HepG2 (cell line): ENCODE results near the gene TBL3. TPM values are rescaled to one million over a fixed set of nuclear protein-coding genes. Genes with fewer than 3 reads are reported as not detected.

Experiments used
- ATM ChIP-seq: fragments of 450-650 bp; IDR thresholded peaks from 2 replicates; pipeline ENCODE4 v1.7.1; 2017; ENCODE audit warnings: mild to moderate bottlenecking, borderline replicate concordance
- GFI1 ChIP-seq: sonication (generic); formaldehyde crosslinking; IDR thresholded peaks from 2 replicates; pipeline ENCODE4 v1.5.0; 2020; ENCODE audit warnings: missing genetic modification reagents, mild to moderate bottlenecking, borderline replicate concordance
- NR2F1 ChIP-seq, 2 experiments: fragments of 450-650 bp in 1 of 2; formaldehyde crosslinking in 1 of 2; IDR thresholded peaks; 2 replicates each; pipeline versions ENCODE4 v1.5.0 to v1.6.1; 2016 to 2020; ENCODE audit warnings: mild to moderate bottlenecking in 1 of 2, missing compliant biosample characterization in 1 of 2, missing genetic modification reagents in 1 of 2, moderate library complexity in 1 of 2
- PCBP2 ChIP-seq: fragments of 200-400 bp; formaldehyde crosslinking; optimal IDR thresholded peaks from 2 replicates; pipeline ENCODE3; 2018; ENCODE audit warnings: low read length, low read depth; ENCODE audit not compliant: poor library complexity, severe bottlenecking
- ZBTB7B ChIP-seq: sonication (generic); formaldehyde crosslinking; IDR thresholded peaks from 2 replicates; pipeline ENCODE4 v1.4.0; 2020; ENCODE audit warnings: missing genetic modification reagents
- ZNF224 ChIP-seq: sonication (generic); formaldehyde crosslinking; IDR thresholded peaks from 2 replicates; pipeline ENCODE4 v1.5.0; 2020; ENCODE audit warnings: mild to moderate bottlenecking, missing genetic modification reagents
- ZNF329 ChIP-seq: sonication (generic); formaldehyde crosslinking; IDR thresholded peaks from 2 replicates; pipeline ENCODE4 v1.9.0; 2021; ENCODE audit warnings: low read depth, mild to moderate bottlenecking, missing genetic modification reagents
- ZNF562 ChIP-seq: sonication (generic); formaldehyde crosslinking; IDR thresholded peaks from 2 replicates; pipeline ENCODE4 v1.8.0; 2022; ENCODE audit warnings: missing genetic modification reagents, borderline replicate concordance
- polyA plus RNA-seq, 8 experiments: library from polyadenylated mRNA; depleted of rRNA in 3 of 8; stranded (reverse) in 7 of 8; unstranded in 1 of 8; fragments of >200 nt; fragmentation: Illumina TruSeq in 4 of 8; extraction: Trizol in 4 of 8; gene quantifications; 2 replicates each; pipeline versions ENCODE4 v1.2.1 to v1.2.3, GENCODE V29; 2011 to 2016; ENCODE audit warnings: low read depth in 4 of 8, missing spikeins in 1 of 8, mixed read lengths in 1 of 8; ENCODE audit not compliant: insufficient read depth in 1 of 8
- total RNA-seq, 5 experiments: library from RNA; depleted of rRNA; stranded (reverse); fragments of >200 nt; fragmentation: Illumina TruSeq; extraction: Trizol; gene quantifications; 2 replicates each; pipeline ENCODE4 v1.2.3, GENCODE V29; 2016; ENCODE audit warnings: low read depth in 1 of 5
- TF ChIP-seq, protein P1 (sequence below), 2 experiments: sonication (generic) in 1 of 2; formaldehyde crosslinking in 1 of 2; IDR thresholded peaks; 2 replicates each; pipeline versions ENCODE4 v1.6.1 to v1.9.0; 2014 to 2022; ENCODE audit warnings: antibody characterized with exemption in 1 of 2, borderline replicate concordance in 1 of 2, inconsistent platforms in 1 of 2, low read depth in 1 of 2, missing genetic modification reagents in 1 of 2
- TF ChIP-seq, protein P2 (sequence below): sonication (generic); formaldehyde crosslinking; IDR thresholded peaks from 2 replicates; pipeline ENCODE4 v1.8.0; 2022; ENCODE audit warnings: mild to moderate bottlenecking, missing genetic modification reagents; ENCODE audit not compliant: insufficient replicate concordance
- TF ChIP-seq, protein P3 (sequence below): sonication (generic); formaldehyde crosslinking; IDR thresholded peaks from 2 replicates; pipeline ENCODE4 v1.9.0; 2021; ENCODE audit warnings: missing genetic modification reagents, mild to moderate bottlenecking, borderline replicate concordance
- TF ChIP-seq, protein P4 (sequence below): sonication (generic); formaldehyde crosslinking; IDR thresholded peaks from 2 replicates; pipeline ENCODE4 v1.4.0; 2020; ENCODE audit warnings: missing genetic modification reagents; ENCODE audit errors: not compliant biosample characterization
- TF ChIP-seq, protein P5 (sequence below): sonication (generic); formaldehyde crosslinking; IDR thresholded peaks from 2 replicates; pipeline ENCODE4 v1.5.1; 2020; ENCODE audit warnings: mild to moderate bottlenecking, missing genetic modification reagents

Gene TBL3
- total and polyA plus RNA-seq, 2 of the 13 experiments (the other 11 are each of a cell fraction or from before 2014, with no cell fraction given): 16.8 to 38.0 TPM

DNA sequence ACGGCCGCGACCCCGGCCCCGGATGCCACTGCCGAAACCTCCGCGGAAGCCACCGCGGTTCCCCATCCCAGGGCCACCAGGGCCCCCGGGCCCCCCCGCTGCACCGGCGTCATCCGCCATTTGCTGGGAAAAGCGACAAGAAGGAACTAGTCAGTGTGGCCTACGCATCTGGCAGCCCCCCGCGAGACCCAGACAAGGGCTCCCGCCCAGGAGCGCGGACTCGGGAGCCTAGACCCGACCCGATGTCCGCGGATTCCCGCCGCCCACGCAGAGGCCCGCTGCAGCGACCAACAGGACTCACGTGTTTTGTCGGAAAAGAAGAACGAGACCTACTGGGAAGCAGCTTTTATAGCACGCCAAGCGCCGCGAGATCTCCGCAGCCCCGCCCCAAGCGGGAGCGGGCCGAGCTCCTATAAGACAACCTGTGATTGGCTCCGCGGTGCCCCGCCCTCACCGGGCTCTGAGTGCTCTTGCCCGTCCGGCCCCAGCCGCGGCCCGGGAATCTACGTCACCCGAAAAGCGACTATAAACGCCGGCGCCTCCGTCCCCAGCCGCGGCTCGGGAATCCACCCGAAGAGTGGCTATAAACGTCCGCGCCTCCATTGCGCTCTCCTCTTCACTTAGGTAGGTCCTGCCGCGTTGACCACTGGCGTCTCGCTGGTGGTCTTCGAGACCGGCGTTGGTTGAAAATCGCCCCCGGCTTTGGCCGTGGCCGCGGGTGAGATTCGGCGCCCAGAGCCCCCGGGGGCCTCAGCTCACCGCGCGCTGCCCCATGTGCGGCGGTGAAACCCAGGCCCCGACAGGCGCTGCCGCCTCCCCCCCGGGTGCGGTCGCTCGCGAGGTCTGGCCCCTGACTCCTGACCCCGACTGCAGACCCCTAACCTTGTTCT, 7.1 kb upstream of the TBL3 start, which contains the start of gene RPS2 (continued):
- TF ChIP-seq ATM (no peak), GFI1 (CRISPR knock-in tag) (peak; percentile 43; the same call in 1 of the 2 replicates), ZNF224 (peak; percentile 85; the same call in 1 of the 2 replicates), PCBP2 (no peak), ZNF562 (no peak), ZBTB7B (CRISPR knock-in tag) (no peak; the same call in 1 of the 2 replicates), ZNF329 (CRISPR knock-in tag) (peak; percentile 40; the same call in 1 of the 2 replicates), NR2F1 (CRISPR knock-in tag; IDR thresholded peaks at IDR 0.05) (no peak)
- TF ChIP-seq, protein P1, sequence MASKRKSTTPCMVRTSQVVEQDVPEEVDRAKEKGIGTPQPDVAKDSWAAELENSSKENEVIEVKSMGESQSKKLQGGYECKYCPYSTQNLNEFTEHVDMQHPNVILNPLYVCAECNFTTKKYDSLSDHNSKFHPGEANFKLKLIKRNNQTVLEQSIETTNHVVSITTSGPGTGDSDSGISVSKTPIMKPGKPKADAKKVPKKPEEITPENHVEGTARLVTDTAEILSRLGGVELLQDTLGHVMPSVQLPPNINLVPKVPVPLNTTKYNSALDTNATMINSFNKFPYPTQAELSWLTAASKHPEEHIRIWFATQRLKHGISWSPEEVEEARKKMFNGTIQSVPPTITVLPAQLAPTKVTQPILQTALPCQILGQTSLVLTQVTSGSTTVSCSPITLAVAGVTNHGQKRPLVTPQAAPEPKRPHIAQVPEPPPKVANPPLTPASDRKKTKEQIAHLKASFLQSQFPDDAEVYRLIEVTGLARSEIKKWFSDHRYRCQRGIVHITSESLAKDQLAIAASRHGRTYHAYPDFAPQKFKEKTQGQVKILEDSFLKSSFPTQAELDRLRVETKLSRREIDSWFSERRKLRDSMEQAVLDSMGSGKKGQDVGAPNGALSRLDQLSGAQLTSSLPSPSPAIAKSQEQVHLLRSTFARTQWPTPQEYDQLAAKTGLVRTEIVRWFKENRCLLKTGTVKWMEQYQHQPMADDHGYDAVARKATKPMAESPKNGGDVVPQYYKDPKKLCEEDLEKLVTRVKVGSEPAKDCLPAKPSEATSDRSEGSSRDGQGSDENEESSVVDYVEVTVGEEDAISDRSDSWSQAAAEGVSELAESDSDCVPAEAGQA (IDR thresholded peaks at IDR 0.05; ENCODE audit: low read depth): no peak
- TF ChIP-seq, protein P1 (CRISPR knock-in tag; IDR thresholded peaks at IDR 0.05; ENCODE audit: borderline replicate concordance): peak; percentile 86; the same call in 1 of the 2 replicates
- TF ChIP-seq, protein P2, sequence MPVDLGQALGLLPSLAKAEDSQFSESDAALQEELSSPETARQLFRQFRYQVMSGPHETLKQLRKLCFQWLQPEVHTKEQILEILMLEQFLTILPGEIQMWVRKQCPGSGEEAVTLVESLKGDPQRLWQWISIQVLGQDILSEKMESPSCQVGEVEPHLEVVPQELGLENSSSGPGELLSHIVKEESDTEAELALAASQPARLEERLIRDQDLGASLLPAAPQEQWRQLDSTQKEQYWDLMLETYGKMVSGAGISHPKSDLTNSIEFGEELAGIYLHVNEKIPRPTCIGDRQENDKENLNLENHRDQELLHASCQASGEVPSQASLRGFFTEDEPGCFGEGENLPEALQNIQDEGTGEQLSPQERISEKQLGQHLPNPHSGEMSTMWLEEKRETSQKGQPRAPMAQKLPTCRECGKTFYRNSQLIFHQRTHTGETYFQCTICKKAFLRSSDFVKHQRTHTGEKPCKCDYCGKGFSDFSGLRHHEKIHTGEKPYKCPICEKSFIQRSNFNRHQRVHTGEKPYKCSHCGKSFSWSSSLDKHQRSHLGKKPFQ (CRISPR knock-in tag): peak; percentile 89
- TF ChIP-seq, protein P3, sequence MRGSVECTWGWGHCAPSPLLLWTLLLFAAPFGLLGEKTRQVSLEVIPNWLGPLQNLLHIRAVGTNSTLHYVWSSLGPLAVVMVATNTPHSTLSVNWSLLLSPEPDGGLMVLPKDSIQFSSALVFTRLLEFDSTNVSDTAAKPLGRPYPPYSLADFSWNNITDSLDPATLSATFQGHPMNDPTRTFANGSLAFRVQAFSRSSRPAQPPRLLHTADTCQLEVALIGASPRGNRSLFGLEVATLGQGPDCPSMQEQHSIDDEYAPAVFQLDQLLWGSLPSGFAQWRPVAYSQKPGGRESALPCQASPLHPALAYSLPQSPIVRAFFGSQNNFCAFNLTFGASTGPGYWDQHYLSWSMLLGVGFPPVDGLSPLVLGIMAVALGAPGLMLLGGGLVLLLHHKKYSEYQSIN (CRISPR knock-in tag): no peak
- TF ChIP-seq, protein P4, sequence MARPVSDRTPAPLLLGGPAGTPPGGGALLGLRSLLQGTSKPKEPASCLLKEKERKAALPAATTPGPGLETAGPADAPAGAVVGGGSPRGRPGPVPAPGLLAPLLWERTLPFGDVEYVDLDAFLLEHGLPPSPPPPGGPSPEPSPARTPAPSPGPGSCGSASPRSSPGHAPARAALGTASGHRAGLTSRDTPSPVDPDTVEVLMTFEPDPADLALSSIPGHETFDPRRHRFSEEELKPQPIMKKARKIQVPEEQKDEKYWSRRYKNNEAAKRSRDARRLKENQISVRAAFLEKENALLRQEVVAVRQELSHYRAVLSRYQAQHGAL (CRISPR knock-in tag): no peak
- TF ChIP-seq, protein P5, sequence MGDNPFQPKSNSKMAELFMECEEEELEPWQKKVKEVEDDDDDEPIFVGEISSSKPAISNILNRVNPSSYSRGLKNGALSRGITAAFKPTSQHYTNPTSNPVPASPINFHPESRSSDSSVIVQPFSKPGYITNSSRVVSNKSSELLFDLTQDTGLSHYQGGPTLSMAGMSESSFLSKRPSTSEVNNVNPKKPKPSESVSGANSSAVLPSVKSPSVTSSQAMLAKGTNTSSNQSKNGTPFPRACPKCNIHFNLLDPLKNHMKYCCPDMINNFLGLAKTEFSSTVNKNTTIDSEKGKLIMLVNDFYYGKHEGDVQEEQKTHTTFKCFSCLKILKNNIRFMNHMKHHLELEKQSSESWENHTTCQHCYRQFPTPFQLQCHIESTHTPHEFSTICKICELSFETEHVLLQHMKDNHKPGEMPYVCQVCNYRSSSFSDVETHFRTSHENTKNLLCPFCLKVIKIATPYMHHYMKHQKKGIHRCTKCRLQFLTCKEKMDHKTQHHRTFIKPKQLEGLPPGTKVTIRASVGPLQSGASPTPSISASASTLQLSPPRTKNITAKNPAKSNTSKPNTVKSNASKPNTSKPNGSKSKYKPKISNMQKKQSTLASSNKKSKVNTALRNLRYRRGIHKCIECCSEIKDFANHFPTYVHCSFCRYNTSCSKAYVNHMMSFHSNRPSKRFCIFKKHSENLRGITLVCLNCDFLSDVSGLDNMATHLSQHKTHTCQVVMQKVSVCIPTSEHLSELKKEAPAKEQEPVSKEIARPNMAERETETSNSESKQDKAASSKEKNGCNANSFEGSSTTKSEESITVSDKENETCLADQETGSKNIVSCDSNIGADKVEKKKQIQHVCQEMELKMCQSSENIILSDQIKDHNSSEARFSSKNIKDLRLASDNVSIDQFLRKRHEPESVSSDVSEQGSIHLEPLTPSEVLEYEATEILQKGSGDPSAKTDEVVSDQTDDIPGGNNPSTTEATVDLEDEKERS: 0 out of 2 replicates have a peak, but pooled peaks have one; percentile 75
